ENCODE data around the gene TMC2.

Gene TMC2

DNA sequence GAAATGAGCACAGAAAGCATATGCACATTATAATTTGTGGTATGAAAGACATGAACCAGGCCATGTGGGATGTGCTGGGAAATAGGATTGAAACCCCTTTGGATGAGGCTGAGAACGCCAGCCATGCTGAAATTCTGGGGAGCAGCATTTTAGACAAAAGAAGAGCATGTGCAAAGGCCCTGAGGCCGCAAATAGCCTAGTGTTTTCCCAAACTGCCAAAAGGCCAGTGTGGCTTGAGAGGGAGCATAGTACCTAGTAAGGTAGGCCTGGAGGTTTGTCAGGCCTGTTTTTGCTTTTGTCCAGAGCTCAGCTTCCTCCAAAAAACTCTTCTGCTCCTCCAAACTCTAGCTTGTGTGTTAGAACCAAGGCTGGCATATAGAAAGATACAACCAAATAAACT lies 58.7 kb downstream of the TMC2 start:
- DNase-seq, result no peak

- no peak for DNase-seq
Measured at GRCh38 chr20:2596673-2597279, 60.4 kb downstream of the TMC2 start.

GRCh38 chr20:2599288-2600006 lies 63.1 kb downstream of the TMC2 start:
- DNase-seq, result no peak

DNA sequence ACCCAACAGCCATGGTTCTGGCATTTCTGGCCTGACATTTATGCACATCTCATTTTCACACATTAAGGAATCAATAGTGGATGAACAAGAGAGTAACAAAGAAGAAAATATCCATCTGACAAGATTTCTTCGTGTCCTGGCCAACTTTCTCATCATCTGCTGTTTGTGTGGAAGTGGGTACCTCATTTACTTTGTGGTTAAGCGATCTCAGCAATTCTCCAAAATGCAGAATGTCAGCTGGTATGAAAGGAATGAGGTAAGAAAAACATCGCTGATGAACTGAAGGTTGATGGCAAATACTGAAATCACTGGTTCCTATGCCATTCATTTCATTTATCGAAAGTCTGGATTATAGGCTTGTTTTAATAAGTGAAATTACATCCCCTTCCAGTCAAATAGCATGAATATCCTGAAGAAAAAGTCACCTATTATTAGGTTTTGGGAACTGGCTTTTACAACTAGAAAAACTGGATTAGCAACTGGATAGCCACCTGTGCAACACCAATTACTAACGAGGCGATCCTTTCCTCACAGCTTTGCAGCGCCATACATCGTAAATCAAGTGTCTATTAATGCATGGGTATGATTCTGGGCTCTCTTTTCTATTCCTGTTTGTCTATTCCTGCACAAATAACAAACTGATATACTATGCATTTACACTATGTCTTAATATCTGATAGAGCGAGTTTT lies 65.8 kb downstream of the TMC2 start:
- DNase-seq, result no peak

DNA sequence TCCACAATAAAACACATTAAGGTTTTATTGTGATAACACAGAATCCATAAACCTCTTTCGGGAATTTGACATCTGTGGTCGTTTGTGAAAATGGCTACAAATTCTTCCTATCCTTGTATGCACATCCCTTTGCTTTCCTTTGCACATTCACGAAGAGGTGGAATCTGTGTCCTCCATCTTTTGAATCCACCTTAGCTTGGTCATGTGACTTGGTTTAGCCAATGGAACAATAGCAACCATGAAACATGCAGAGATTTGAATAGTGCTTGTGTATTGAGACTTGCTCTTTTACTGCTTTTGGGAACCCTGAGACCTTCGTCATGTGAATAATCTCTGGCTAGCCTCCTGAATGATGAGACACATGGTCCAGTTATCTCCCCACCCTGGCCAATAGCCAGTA lies 66.4 kb downstream of the TMC2 start:
- no peak for DNase-seq

DNA sequence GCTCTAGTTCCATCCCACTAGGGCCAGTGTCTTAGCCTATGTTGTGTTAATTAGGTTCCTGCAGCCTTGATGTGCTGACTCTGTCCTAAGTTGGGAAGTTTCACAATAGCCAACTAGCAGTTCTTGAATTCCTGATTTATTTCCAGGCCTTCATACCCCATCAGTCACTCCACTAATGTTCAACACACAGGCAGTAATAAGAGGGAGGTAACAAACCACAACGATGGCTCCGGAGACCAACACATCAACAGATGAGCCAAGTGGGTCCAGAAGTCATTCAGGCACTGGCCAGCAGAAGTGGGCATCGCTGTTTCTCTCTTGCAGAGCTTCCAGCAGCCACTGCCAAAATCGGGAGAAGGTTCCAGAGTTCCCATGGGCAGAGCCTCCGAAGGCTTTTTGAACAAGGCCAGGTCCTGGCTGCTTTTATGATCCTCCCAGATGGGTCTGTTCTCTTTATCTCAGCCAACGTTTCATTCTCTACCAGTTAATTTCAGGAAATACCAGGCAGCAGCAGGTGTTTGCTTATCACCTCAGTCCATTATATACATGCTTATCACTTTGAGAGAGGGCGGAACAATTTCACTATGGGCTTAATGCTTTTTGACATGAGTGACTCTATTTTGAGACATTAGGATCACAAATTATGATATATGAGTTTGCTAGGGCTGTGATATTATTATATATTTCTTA lies 67.6 kb downstream of the TMC2 start:
- DNase-seq, result no peak

GRCh38 chr20:2604506-2604835 lies 68.1 kb downstream of the TMC2 start:
- no peak for DNase-seq

GRCh38 chr20:2606507-2607006 lies 70.2 kb downstream of the TMC2 start:
- no peak for DNase-seq

GRCh38 chr20:2610326-2610725 lies 74.0 kb downstream of the TMC2 start:
- DNase-seq, result no peak

DNA sequence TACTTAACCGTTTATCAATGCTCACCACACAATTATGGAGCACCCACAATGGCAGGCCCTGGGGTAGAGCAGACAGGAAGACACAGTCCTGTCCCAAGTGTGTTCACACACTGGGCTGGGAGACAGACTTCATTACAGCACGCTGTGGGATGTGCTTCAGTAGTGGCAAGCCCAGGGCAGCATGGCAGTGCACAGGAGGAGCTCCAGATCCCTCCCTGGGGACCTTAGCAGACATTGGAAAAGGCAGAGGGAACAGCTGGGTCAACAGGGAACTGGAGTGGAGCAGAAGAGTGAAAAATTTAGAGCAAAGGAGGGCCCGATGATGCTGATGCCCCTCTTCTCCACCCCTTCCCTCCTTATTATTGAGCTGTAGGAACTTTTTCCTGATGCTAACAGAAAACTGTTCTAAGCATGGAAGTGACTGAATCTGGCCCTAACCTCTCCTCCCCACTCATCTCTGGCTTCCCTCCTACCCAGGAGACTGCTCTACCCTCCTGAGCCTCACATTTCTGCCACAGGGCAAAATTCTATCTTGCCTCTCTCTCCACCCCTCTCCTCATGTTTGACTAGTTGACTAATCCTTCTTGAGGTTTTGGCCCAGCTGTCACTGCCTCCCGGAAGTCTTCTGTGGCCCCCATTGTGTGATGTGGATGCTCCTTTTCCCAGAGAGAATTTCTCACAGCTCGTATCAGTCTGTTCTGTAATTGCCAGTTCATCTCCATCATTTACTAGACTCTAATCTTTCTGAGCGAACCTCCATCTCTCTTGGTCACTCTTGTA lies 74.8 kb downstream of the TMC2 start:
- DNase-seq, result no peak

- no peak for DNase-seq
Measured at GRCh38 chr20:2612073-2612472, 75.7 kb downstream of the TMC2 start.

DNA sequence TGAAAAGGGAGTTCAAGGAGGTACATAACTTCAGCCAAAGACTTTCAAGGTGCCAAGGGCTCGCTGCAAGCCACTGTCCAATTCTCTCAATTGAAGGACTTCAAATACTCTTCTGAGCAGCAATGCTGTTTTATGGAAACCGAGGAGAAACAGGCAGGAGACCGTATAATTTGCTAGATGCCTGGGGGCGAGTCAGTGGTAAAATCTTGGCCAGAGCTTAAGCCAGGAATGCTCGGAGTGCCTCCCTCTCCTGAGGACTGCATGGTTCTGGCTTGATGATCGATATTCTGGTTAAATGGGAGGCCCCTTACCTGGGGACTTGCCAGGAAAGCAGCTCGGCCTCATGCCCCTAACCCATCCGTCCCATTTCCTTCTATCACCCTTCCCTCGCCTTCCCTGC lies 80.3 kb downstream of the TMC2 start:
- no peak for DNase-seq

- no peak for DNase-seq
Measured at GRCh38 chr20:2617099-2617714, 80.8 kb downstream of the TMC2 start.

- no peak for DNase-seq
Measured at GRCh38 chr20:2618815-2619214, 82.4 kb downstream of the TMC2 start.

- no peak for DNase-seq
Measured at GRCh38 chr20:2619337-2619736, 83.0 kb downstream of the TMC2 start.

DNA sequence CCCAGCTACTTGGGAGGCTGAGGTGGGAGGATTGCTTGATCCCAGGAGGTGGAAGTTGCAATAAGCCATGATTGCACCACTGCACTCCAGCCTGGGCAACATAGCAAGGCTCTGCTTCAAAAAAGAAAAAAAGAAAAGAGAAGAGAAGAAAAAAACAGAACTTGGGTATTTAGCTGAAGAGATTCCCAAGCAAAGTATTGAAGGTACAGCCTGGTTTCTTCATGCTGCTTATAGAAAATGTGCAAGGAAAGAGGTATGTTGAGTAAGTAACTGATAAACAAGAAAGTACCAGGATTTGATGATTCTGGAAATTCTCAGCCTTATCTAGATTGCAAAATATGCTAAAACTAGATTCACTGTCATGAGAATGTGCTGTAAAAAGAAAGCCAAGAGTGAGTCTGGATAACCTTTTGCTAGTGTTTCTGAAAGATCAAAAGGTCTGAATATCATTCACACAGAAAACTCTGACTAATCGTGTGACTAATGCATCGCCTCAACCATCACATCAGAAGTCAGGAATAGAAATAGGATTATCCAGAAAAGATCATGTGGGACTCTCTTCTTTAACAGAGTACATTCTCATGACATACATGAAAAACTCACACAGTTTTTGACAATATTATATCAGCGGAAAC lies 83.7 kb downstream of the TMC2 start:
- no peak for DNase-seq

GRCh38 chr20:2624190-2624589 lies 87.8 kb downstream of the TMC2 start:
- no peak for DNase-seq

GRCh38 chr20:2625062-2625461 lies 88.7 kb downstream of the TMC2 start:
- no peak for DNase-seq

DNA sequence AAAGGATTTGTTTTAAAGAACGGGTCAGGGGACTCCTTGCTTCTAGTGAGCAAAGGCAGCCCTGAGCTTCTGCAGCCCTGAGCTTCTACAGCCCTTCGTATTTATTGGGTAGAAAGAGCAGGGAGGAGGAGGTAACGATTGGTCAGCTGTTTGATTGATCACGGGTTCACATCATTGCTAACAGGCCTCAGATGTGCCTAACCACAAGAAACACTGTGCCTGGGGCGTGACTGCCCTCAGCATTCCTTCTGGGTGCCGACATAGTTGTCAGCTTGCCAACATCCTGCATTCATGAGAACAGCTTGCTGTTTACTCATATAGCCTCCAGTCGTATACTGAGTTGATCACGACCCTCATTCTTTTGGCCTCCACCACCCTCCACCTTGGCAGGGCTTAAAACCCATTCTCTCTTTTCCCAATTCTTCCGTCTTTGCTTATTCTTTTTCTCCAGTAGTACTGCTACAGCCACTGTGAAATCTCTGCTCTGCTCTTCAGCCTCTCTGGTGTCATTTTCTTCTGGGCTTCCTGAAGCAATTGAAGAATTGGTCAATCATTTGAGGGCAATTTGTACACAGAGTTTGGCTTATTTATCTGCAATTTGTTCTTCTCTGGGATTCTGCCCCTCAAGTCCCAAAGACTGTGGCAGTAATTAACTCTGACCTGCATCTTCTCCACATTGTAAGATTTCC lies 90.6 kb downstream of the TMC2 start:
- no peak for DNase-seq

GRCh38 chr20:2631228-2631627 lies 94.9 kb downstream of the TMC2 start:
- DNase-seq, result no peak

DNA sequence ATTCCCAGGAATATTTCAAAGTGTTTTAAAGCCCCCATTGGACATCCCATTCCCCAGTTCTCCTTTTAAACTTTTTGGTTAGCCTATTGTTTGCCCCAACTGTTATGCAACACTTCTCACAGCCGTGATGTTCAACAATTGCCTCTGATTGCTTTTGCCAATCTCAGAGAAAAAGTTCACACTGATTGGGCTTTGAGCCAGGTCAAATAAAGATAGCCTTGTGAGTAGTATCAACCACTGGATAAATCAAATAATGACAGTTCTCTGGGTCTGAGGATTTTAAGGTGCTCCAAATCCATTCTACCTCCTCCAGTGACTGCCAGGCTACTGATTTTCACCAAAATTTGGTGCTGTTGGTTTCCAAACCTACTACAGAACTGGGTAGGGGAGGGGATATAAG lies 97.0 kb downstream of the TMC2 start:
- DNase-seq, result no peak

All from CD4-positive, alpha-beta T cell treated with Interleukin-4 for 1 hour (primary cell).